ENCODE data around the gene SIRT4.
A peak's percentile ranks its signal among the peaks of the same experiment; 100 is the strongest.
"Not testable (repeated sequence)": the region's sequence is repeated elsewhere in the genome, so short reads cannot be mapped to it uniquely, and the experiment has no call there.

Gene SIRT4

DNA sequence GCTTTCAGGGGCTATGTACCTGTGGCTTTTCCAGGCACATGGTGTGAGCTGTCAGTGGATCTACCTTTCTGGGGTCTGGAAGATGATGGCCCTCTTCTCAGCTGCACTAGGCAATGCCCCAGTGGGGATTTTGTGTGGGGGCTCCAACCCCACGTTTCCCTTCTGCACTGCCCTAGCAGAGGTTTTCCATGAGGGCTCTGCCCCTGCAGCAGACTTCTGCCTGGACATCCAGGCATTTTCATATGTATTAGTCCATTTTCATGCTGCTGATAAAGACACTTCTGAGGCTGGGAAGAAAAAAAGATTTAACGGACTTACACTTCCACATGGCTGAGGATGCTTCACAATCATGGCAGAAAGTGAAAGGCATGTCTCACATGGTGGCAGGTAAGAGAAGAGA, 34.3 kb downstream of the SIRT4 start:
- not testable (repeated sequence) for DNase-seq

DNA sequence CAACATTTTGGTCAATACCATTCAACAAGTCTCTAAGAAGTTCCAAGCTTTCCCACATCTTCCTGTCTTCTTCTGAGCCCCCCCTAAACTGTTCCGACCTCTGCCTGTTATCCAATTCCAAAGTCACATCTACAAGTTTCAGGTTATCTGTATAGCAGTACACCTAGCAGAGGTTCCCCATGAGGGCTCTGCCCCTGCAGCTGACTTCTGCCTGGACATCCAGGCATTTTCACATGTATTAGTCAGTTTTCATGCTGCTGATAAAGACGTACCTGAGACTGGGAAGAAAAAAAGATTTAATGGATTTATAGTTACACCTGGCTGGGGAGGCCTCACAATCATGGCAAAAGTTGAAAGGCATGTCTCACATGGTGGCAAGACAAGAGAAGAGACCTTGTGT, 35.6 kb downstream of the SIRT4 start:
- no peak for DNase-seq

DNA sequence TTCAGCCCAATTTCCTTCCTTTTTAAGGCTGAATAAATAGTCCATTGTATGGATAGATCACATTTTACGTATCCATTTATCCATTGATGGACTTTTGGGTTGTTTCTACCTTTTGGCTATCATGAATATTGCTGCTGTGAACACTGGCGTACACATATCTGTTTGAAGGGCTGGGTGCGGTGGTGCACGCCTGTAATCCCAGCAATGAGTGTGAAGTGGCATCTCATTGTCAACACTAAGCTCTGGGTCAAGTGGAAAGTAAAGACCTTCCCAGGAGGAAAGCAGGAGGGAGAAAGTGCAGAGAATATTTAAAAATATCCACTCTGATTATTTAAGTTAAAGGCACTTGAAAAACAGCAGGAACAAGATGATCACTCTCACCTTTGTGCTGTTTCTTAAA, 37.1 kb downstream of the SIRT4 start:
- DNase-seq, result no peak

DNA sequence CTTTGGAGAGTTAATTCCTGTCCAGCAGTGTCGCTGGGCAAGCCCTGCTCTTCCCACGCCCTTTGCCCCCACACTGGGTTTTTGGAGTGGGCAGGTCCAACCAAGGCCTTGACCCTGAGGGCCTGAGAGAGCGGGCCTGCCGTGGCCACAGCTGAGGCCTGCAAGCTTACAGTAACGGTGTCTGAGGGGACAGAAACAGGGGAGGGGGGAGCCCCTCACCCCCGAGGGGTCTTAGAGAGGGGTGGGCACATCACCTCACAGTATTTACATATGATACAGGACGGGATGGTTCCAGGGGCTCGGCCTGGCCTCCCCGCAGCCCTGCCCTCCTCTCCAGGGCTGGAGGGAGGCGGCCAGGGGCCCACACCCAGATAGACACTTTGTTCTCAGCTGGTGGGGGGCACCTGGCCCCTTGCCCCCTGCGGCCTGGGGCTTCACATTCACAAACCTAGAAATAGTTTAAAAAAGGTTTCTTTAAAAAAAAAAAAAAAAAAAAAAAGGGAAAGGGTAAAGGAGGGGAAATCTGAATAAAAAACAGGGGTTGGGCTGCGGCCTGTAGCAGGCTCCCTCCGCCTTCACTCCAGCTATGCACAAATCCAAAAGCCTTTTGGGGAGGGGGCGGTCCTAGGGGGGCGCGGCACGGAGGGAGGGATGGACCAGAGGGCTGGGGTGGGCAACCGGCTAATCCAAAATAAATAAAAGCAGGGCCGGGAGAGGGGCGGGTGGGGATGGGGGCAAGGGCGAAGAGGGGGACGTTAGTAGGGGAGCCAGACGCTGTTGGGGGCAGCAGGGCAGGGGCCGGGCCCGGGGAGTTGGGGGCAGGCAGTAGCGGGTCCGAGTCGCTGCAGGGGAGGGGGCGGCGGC, 40.3 kb downstream of the SIRT4 start:
- no peak for DNase-seq

DNA sequence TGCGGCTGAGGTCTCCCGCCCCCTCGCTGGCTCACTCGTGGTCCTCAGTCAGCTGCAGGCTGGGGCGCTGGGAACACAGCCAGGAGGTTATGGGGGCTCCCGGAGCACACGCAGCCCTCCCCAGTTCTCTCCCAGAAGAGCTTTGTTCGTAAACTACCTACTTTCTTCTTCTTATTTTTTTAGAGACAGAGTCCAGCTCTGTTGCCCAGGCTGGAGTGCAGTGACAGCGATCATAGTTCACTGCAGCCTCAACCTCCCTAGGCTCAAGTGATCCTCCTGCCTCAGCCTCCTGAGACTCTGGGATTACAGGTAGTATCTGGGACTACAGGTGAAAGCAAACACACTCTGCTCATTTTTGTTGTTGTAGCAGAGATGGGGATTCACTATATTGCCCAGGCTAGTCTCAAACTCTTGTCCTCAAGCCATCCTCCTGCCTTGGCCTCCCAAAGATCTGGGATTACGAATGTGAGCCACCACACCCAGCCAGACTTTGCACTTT, 41.0 kb downstream of the SIRT4 start:
- no peak for DNase-seq

DNA sequence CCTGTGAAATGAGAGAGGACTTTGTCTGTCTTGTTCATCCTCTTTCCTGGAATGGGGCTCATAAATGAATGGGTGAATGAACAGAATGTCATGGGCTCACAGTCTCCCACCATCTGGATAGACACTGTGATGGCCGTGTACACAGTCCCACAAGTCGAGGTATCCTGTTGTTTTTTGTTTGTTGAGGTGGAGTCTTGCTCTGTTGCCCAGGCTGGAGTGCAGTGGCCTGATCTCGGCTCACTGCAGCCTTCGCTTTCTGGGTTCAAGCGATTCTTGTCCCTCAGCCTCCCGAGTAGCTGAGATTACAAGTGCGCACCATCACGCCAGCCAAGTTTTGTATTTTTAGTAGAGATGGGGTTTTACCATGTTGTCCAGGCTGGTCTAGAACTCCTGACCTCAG, 41.6 kb downstream of the SIRT4 start:
- no peak for DNase-seq

DNA sequence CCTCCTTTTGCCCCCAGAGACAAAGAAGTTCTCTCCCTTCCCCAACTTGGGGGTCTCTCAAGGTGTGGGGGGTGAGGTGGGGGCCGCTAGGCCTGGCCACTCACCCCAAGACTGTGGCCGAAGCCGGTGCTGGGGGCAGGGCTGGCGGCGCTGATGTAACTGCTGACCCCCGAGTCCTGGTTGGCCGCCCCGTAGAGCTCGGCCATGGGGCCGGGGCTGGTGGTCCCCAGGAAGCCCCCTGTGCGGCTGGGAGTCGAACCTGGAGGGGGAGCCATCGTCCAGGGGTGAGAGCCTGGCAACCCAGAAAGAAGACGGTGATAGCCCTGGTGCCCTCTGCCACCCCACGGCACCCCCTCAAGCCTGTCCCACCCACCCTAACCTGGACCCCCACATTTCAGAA, 43.9 kb downstream of the SIRT4 start:
- no peak for DNase-seq

DNA sequence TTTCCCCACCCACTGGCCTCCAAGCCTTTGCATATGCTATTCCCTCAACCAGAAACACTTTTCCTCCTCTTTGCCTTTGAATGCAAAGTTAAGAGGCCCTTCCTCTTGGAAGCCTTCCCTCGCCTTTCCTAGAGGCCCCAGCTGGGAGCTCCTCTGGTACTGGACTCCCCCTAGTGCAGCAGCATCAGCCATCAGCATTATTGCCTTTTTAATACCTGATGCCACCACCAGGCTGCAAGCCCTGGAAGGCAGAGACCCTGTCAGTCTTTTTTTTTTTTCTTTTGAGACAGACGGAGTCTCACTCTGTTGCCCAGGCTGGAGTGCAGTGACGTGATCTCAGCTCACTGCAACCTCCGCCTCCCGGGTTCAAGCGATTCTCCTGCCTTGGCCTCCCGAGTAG, 44.6 kb downstream of the SIRT4 start:
- DNase-seq, result no peak

DNA sequence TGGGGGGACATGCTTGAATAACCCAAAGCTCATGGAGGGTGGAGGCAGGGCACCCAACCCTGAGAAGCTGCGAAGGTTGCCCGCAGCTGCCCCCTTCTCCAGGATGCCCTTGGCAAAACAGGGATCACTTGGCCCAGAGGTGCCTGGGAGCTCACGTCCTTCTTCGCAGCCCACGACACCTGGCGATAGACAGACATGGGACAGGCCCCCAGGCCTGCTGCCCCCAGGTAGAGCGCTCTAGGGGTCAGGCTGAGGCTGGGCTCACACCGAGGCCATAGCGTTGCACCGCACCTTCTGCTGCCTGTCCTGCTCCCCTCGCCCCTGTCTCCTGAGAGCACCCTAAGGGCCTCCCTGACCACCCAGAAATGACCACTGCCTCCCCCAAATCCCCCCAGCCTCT, 45.6 kb downstream of the SIRT4 start:
- DNase-seq, result no peak

DNA sequence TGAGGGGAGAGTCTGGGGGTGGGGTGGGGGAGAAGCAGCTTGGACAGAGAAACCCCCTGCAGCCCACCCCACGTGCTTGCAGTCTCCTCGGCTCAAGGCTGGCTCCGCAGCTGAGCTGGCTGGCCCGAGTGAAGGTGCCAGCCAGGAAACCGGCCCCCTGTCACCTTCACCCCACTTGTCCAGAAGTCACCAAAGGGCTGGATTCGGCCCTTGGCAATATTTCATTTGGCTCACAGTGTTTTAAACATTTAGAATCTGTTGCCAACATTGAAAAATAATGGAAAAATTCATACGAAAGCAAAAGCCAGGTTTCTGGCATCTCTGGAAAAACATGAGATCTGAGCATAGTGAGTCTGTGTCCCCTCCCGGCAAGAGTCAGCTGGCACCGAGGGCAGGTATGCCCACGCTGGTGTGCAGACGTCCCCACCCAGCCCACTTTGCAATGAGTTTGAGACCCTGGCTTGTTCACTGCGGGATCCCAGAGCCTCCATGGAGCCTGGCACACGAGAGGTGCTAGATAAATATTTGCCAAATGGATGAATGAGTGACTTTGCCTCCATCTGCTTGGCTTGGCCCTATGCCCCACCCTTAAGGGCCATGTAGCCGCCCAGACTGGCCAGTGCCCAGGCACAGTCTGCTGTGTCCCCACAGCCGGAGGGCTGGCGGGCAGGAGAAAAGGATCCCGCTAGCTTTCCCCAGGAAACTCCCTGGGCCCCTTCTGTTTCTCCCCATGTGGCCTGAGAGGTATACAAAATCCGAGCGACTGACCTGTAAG, 48.6 kb downstream of the SIRT4 start:
- no peak for DNase-seq

DNA sequence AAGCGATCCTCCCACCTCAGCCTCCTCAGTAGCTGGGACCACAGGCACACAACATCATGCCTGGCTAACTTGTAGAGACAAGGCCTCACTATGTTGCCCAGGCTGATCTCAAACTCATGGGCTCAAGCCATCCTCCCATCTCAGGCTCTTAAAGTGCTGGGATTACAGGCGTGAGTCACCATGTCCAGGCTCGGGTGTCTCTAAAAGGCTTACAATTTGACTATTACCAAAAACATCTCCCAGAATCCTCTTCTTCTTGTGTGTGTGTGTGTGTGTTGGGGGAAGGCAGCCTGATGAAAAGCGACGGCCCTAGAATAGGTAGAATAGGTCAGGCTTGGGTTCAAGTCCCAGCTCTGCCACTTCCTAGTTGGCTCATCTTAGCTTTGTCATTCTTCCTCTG, 50.0 kb downstream of the SIRT4 start:
- DNase-seq, result no peak

DNA sequence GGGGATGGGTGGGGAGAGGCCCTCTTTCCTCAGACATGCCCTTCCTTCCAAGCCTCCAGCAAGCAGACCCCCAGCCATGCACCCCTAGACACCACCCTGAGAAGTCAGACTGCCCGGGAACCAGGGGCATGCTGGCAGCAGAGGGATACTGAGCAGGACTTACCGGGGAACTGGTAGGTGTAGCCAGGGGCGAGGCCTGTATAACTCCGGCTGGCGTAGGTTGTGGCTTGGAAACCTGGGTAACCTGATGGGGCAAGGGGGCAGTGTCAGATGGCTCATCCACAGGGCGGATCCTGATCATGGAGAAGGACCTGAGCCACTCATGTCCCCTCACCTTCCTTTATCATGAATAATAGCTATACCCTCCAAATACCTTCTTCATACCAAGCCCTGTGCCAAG, 51.0 kb downstream of the SIRT4 start:
- DNase-seq, result no peak

DNA sequence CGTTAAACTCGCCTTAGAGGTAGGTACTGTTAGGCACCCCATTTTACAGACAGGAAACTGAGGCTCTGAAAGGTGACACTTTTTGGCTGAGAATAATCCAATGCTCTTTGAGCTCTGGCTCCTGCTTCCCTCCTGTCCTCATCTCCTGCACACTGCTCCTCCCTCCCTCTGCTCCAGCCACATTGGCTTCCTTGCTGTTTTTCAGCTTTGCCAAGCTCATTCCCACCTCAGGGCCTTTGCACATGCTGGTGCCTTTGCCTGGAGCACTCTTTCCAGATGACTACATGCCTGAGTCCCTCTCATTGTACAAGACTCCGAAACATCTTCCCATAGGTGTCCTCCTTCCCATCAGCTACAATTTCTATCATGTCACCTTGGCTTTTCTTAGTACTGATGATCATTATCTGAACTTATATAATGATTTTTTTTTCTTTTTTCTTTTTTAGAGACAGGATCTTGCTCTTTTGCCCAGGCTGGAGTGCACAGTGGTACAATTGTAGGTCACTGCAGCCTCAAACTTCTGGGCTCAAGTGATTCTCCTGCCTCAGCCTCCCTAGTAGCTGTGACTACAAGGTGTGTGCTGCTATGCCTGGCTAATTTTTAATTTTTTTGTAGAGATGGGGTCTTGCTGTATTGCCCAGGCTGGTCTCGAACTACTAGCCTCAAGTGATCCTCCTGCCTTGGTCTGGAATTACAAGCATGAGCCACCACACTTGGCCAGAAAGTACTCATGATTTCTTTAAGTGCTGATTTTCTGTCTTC, 51.6 kb downstream of the SIRT4 start:
- DNase-seq, result no peak

DNA sequence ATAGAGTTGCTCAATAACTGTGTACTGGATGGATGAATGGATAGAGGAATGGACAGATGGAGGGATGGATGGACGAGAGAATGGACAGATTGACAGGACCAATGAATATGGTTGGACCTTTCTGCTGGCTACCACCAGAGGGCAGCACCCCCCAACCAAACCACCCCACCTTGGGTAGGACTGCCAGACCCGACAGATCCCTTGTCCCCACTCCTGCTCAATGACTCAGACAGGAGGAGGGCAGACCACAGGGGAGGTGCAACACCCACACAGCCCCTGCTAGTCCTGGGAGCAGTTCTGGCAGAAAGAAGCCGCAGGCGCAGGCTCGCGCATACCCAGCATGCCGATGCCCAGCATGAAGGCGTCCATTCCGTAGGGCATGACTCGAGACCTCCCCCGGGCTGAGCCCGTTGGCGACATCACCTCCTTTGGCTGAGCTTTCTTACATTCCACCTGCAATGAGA, 54.5 kb downstream of the SIRT4 start:
- peak; percentile 41 for DNase-seq

DNA sequence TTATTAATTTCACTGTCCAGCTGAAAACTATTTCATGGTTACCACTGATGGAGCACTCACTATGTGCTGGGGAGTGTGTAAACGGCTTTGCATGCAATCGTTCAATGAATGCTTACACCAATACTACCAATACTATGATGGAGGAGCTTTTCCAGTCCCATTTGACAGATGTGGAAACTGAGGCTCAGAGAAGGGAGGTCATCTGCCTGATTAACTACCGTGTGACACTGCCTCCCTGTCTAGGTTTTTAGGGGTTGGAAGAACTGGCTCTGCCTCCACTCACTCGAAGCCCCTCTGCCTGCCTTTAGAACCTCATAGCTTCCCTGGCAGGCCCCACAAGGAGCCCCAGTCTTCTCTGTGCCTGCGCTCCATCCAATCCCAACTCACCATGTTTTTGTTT, 55.0 kb downstream of the SIRT4 start:
- DNase-seq, result no peak

DNA sequence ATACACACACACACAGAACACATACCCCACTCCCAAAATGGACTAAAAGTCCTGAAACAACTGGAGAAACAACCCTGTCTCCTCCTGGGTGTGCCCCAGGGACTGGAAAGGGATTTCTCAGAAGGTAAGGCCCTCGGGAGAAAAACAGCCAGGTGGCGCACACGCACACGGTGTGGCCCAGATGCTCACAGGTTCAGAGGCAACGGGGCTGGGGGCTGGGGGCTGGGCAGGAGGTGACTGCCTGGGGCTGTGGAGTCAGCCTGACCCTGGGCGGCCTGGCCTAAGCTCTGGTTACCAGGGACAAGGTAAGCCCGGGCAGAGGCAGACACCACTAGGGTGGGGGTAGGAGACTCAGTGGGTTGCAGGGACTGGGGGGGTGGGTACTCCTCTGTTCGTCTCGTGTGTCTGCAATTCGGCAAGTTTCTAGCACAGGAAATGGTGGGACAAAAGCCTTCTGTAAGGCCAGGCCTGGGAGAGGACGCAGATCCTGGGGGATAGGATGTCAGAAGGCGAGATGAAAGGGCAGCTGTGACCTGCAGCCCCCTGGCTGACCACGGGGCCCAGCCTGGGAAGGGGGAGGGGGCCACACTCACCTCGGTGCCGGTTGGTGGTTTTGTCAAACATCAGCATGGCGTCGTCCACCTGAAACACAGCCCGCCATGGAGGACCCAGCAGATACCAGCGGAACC, 56.4 kb downstream of the SIRT4 start:
- DNase-seq, result no peak

DNA sequence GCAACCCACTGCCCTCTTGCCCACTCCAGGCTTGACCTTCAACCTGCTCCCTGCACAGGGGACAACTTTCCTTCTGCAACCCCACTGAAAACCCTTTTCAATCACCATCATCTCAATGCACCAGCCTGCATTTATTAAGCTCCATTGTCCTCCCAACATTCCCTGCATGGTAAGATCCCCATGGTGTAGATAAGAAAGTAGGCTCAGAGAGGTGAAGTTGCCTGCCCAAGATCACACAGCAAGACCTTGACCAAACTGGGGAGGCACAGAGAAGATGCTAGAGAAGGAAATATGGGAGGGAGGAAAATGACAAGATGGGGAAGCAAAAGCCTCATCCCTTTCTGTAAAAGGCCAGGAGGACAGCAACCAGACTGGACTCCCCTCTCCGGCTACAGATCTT, 57.0 kb downstream of the SIRT4 start:
- DNase-seq, result no peak

DNA sequence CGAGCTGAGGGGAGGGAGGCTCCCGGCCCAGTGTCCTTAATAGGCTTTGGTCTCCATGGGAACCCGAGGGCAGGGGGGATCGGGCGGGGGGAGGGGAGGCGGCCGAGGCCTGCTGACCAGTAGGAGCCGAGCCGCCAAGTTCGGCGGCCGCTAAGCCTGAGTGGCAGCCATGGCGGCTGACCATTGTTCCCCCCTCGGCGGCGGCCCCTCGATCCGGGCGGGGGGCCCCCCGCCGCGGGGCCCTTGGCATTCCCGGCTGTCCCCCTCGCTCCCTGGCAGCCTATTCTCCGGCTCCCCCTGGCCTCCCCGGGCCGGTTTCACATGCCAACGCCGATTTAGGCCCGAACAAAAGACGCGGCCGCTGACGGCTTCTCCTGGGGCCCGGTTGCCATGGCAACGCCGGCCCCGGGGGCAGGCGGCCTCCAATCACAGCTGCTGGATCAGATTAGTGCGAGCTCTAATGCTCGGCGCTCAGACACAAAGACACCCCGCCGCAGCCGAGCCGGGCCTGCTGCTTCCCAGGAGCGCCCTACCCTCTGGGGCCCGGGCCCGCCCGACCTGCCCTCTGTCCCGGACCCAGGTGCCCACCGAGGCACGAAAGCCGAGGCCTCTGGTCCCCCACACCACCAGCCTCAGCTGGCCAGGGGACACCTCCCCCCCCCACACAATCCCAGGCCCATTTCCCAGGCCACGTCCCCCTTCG, 59.5 kb downstream of the SIRT4 start:
- DNase-seq, result no peak
